GM18520 (cell line): ENCODE measurements around the gene MAP3K9.

Source experiments
- ATAC-seq: cut with Tn5 transposase; IDR thresholded peaks from one replicate; pipeline ENCODE4 v1.9.1; 2021; ENCODE audit not compliant: unreplicated experiment

Gene MAP3K9

DNA sequence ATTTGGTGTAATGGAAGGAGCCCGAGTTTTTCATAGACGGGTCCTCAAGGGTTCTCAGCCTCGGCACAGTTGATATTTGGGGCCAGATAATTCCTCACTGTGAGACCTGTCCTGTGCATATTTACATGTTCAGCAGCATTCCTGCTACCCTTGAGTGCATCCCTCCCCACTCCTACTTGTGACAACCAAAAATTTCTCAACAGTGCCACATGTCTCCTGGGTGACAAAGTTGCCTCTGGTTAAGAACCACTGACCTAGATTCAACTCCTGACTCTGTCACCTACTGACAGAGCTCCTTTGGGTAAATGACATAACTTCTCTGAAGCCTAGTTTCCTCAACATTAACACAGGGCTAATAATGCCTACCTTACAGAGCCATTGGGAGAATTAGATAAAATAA, 107.2 kb downstream of the MAP3K9 start:
- no peak for ATAC-seq

DNA sequence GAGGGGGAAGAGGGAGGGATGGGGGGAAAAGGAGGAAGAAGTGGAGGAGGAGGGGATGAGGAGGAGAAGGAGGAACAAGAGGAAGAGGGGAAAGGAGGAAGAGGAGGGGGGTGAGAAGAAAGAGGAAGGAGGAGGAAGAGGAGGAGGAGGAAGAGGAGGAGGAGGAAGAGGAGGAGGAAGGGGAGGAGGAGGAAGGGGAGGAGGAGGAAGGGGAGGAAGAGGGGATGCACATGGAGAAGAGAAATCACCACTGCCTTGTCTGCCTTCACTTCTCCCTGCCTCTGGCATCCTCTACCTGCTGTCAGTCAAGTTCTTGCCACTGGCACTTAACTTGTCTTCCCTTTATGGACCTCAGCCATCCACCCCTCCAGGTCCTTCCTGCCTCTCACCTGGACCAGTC, 107.7 kb downstream of the MAP3K9 start:
- ATAC-seq, result no peak

DNA sequence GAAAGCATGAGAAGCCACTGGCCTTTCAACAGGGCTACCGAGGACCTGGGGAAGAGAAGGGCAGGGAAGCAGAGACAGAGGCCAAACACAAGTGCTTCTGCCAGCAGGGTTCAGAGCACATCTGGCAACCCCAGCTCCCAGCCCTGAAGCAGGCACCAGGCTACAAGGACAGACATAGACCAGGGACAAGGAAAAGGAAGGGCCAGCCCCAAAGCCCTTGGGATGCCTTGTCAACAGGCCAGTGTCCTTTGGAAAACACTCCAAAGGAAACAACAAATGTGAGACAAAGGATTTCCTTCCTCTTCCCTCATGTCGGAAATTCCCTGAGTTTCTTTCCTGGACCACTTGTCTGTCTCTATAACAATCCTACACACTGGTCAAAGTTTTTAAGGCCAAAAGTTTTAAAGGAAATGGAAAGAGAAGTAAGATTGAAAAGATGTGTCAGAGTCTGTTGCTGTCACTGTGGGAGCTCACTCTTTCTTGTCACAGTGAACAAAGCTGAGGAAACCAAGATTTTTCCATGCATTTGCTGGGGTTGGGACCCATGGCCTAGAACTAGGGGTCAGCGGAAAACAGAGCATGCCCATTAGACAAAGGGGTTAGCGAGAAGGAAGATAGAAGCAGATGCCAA, 108.2 kb downstream of the MAP3K9 start:
- no peak for ATAC-seq

DNA sequence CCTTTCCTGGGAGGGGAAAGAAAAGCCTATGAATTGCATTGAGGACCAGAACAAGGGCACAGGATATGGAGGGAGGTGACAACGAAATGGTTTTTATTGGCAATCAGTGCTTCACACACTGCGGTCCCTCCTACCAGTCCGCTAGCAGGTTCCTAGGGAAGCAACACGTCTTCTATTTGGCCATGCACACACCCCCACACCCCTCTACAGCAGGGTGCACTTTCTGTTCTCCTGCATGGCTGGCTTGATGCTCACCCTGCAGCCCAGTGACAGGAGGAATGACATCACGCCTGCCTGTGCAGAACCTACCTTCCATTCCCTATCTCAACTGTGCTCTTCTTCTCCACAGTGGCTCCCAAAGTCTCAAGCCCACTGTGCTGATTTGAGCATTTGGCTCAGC, 109.7 kb downstream of the MAP3K9 start:
- ATAC-seq, result no peak

DNA sequence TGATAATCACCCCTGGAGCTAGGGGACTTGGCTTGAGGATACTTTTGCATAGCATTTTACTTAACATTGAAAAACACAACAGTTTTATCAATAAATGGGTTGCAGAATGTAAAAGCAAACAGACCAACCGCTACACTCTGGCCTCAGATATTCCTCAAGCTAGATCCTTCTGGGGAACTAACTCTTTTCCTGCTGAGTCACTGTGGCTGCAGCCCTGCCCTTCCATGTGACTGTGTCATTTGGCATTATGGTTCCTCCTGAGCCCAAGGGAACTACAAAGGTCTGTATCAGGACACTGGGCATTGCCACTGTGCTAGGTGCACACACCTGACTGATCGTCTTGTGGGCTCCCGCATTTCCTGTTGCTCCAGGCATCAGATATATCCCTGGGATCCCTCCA, 111.0 kb downstream of the MAP3K9 start:
- ATAC-seq, result no peak

DNA sequence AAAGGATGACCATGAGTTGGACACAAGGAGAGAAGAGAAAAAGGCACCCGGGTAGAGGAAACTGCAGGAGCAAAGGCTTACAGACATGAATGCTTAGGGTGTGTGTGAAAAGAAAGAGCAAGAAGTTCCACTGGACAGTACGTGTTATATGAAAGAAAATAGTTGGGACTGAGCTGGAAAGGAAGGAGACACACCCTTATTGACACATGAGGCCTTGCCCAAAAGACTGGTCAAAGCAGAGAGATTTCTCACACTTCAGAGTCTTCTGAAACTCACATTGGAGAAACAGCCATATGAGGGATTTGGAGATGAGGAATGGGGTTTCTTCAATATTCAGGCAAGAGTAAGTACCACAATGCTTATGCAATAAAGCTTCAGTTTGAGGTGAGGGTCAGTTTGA, 111.6 kb downstream of the MAP3K9 start:
- no peak for ATAC-seq

DNA sequence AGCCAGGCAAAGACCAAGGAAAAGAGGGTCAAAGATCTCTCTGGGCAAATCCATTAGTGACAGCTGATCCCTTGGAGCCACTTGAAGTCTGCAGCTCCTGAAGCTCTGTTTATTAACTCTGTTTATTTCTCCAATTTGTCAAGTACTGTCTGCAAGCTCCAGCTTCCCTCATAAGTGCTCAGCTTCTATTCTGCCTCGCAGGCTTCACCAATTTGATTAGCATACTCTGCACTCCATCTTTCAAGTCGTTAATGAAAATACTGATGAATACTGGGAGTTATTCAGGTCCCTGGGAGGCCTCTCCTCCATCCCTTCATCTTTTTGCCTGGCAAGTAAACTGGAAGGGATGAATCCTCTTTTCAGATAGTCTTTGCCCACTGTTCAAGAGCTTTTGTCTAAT, 113.3 kb downstream of the MAP3K9 start:
- no peak for ATAC-seq

DNA sequence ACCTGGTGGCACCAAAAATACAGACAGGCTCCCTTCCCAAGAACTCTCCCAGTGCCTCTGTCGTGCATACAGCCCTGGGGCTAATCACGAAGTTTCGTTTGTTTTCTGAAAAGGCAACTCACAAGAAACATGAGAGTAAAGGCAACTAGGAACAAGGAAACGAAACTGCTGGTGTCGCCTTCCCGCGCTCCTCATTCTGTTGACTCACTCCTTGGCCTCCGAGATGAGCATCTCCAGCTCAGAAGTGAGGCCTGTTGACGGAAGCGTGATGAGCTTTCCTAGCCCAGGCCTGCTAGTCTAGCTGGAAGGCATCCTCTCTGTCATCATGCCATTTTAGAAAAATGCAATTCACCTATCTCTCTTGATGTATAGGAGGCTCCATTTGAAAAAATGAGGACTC, 117.1 kb downstream of the MAP3K9 start:
- ATAC-seq, result no peak

DNA sequence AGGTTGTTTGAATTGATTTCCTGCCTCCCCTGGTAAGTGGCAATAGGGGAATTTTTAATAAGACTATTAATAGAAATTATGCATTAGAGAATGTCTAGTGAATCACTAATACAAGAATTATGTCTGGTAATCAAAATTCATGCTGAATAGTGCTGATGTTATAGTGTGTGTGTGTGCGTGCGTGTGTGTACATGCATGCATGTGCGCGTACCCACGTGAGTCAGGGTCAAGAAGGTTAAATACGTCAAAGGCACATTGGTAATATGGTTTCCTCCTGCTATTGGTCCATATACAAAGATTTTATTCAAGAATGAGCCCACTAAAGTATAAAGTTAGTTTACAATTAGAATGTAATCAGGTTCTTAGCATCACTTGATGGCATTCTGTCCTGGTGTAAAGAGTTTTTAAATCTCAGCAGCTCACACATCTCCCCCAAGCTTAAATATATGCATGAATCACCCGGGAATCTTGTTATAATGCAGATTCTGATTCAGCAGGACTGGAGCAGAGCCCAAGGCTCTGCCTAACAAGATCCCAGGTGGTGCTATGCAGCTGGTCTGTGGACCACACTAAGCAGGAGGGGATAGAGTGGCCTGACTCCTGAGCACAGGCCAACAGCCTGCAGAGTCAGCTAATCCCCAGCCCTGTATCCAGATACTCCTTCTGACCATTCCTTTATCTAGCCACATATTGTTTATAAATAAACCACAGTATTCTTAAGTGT, 123.7 kb downstream of the MAP3K9 start:
- no peak for ATAC-seq

DNA sequence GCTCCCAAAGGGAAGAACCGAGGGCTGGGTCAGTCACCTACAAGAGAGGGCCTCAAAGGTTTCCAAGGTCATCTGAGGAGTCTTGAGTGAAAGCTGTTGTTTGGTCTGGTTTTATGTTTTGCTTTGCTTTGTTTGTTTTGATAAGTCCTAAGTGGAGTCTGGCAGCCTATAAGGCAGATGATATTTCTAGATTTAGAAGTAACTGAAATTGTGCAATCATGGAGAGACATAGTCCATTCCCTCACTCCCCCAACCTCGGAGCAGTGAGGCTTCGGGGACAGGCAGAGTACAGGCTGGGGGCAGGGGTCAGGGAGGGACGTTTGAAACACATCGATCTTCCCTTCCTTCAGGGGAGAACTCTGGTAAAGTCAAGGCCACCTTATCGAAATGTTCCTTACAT, 125.3 kb downstream of the MAP3K9 start:
- ATAC-seq, result no peak

DNA sequence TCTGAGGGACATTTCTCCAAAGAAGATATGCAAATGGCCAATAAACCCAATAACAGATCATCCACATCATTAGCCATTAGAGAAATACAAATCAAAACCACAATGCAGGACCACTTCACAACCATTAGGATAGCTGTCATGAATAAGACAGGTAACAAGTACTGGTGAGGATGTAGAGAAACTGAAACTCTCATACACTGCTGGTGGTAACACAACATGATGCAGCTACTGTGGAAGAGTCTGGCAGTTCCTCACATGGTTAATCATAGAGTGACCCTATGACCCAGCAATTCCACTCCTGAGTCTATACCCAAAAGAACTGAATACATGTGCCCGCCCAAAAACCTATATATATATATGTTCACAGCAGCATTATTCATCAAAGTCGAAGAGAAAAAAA, 128.6 kb downstream of the MAP3K9 start:
- ATAC-seq, result no peak

DNA sequence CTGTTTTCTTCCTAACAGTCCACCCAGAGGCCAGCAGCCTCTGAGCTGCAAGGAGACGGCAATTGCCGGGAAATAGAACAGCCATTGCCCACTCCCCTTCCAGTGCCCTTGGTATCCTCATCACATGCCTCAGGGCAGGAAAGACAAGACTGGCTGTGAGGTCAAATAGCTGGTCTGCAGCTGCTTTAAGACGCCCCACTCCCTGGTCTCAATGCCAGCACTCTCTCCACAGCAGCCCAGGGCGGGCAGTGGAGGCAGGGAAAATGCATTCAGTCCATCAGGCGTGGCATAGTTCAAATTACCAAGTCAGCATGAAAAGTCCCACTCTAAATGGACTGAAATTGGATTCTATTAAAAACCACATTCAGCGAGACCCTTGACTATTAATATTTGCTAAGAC, 132.0 kb downstream of the MAP3K9 start:
- no peak for ATAC-seq
